ENCODE data around the gene HEPACAM2.

- TF ChIP-seq SP1 (IDR thresholded peaks at IDR 0.05) (no peak), PKNOX1 (IDR thresholded peaks at IDR 0.05) (no peak)
These were observed 61.5 kb downstream of the HEPACAM2 start for GRCh38 chr7:93164766-93165165.

All from HEK293T (cell line).